Right lung (tissue), 10 donors: ENCODE measurements around the gene ISCU. TPM values are rescaled to one million over a fixed set of nuclear protein-coding genes. Genes with fewer than 3 reads are reported as not detected.

Source experiments
- DNase-seq, 2 donors: peaks; one replicate each; pipeline ENCODE4 v3.0.0-alpha.2; 2013
- long read RNA-seq, 8 donors: transcript quantifications; one replicate each; lab custom pipeline, GENCODE V29; 2026
- polyA plus RNA-seq, 5 donors: library from polyadenylated mRNA; unstranded; fragments of 120-200 nt; gene quantifications; one replicate each; pipeline versions ENCODE4 v1.2.1 to v1.2.3, GENCODE V29; 2013; ENCODE audit warnings: inconsistent platforms in 1 of 5, low replicate concordance in 1 of 5; ENCODE audit not compliant: insufficient read length in 5 of 5, insufficient read depth in 1 of 5

The ISCU gene
- polyA plus RNA-seq: 10 to 100 TPM; 81.7 to 97.7 (median 86.5) TPM
- long read RNA-seq, donor 1, transcript ISCU-201 (5 exons, 994 nt): major isoform, 75 of 106 reads
- long read RNA-seq, donor 1, partial matches to known transcripts: 28 of 106 reads
- long read RNA-seq, donor 1, other reads (novel, unspliced or antisense): 0 of 106 reads
- long read RNA-seq, donor 2, transcript ISCU-201 (5 exons, 994 nt): major isoform, 30 of 39 reads
- long read RNA-seq, donor 2, partial matches to known transcripts: 8 of 39 reads
- long read RNA-seq, donor 2, other reads (novel, unspliced or antisense): 0 of 39 reads
- long read RNA-seq, donor 3, transcript ISCU-201 (5 exons, 994 nt): major isoform, 66 of 80 reads
- long read RNA-seq, donor 3, partial matches to known transcripts: 14 of 80 reads
- long read RNA-seq, donor 3, other reads (novel, unspliced or antisense): 0 of 80 reads
- long read RNA-seq, donor 4, transcript ISCU-201 (5 exons, 994 nt): major isoform, 34 of 56 reads
- long read RNA-seq, donor 4, partial matches to known transcripts: 21 of 56 reads
- long read RNA-seq, donor 4, other reads (novel, unspliced or antisense): 0 of 56 reads
- long read RNA-seq, donor 5, transcript ISCU-201 (5 exons, 994 nt): major isoform, 101 of 138 reads
- long read RNA-seq, donor 5, partial matches to known transcripts: 34 of 138 reads
- long read RNA-seq, donor 5, other reads (novel, unspliced or antisense): 0 of 138 reads
- long read RNA-seq, donor 6, transcript ISCU-201 (5 exons, 994 nt): major isoform, 63 of 93 reads
- long read RNA-seq, donor 6, partial matches to known transcripts: 28 of 93 reads
- long read RNA-seq, donor 6, other reads (novel, unspliced or antisense): 0 of 93 reads
- long read RNA-seq, donor 7, transcript ISCU-201 (5 exons, 994 nt): major isoform, 50 of 59 reads
- long read RNA-seq, donor 7, partial matches to known transcripts: 7 of 59 reads
- long read RNA-seq, donor 7, other reads (novel, unspliced or antisense): 0 of 59 reads
- long read RNA-seq, donor 8, transcript ISCU-201 (5 exons, 994 nt): major isoform, 29 of 35 reads
- long read RNA-seq, donor 8, partial matches to known transcripts: 6 of 35 reads
- long read RNA-seq, donor 8, other reads (novel, unspliced or antisense): 0 of 35 reads

DNA sequence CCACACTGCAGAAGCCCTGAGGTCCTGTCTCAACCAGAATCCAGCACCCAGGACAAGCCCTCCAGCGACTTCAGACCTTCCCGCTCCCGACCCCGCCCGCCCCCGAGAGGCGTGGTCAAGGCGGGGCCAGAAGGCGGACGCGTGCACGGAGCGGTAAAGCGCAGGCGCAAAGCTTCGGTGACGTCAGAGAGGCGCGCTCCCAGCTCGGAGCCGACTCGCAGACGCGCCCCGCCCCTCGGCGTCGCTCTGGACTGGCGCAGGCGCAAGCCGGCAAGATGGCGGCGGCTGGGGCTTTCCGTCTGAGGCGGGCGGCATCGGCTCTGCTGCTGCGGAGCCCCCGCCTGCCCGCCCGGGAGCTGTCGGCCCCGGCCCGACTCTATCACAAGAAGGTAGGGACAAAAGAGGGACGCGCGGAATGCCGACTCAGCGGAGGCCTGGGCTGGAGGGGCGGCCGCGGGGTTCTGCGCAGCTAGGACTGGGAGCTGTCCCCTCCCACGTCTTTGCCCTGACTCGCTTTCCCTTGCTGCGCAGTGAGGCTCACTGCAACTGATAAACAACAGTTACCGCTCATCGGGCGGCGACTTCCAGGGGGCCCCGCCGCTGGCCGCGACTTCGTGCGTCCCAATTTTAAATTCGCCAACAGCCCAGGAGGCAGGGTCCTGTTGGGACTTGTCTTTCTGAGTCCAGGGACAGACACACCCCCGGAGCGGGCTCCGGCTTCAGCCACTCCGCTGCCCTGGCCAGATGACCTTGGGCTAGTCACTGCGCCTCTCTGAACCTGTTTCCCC is at the start of gene ISCU:
TSS of gene ISCU (plus strand) at position 249 of the 788 bp plus-strand sequence. CDS start at position 276, 27 bp downstream.
- peak; percentile 99 for DNase-seq

DNA sequence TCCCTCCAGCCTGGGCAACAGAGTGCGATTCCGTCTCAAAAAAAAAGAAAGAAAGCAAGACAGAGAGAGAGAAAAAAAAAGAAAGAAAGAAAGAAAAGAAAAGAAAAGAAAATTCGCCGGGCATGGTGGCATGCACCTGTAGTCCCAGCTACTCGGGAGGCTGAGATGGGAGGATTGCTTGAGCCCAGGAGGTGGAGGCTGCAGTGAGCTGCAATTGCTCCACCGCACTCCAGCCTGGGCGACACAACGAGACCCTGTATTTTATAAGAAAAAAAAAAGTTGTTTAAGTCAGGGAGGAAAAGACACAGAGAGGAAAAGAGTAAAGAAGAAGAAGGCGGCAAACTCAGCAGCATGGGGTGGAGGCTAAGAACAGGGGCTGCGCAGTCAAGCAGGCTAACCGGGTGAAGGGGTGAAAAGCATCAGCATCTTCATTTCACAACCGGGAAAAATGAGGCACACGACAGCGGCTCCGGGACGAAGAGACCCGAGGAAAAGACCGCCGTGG is 47.9 kb upstream of the ISCU start:
- no peak for DNase-seq

DNA sequence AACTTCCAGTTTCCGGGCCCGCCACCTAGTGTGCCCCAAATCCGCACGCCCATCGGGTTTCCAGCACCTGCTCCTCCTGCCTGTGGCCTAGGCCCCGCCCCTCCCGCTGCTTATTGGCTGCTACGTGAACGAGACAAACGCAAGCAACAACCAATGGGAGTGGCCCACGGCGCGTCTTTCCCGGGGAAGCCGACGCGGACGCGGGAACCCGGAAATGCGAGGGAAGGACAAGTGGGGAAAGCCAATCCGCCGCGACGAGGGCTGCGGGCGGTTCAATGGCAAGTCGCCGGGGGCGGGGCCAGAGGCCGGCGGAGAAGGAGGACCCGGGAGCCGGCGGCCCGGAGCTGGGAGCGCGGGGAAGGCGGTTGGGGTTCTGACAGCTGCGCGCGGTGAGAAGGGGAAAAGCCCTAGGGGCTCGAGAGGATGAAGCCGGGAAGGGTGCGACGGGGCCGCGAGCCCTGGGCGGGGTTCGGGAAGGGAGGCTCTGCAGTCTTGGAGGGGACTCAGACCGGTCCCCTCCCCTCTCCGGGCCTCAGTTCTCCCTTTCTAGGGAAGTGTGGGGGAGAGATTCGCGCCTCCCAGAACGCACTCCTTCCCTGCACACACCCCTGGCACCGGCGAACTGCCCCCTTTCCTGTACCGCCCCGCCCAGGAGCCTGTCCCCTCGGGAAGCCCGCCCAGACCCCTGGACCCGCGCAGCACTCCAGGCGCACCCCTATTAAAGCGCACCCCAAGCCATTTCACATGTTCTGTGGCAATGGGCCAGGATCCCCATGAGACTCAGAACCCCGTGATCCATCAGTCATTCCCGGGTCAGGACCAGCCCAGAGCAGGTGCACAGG is 47.2 kb upstream of the ISCU start, which contains the start of gene FICD:
TSS of gene FICD (plus strand) at position 305 of the 842 bp plus-strand sequence. CDS start 1,696 bp downstream, outside the sequence.
- peak; percentile 97 to 98 for DNase-seq

DNA sequence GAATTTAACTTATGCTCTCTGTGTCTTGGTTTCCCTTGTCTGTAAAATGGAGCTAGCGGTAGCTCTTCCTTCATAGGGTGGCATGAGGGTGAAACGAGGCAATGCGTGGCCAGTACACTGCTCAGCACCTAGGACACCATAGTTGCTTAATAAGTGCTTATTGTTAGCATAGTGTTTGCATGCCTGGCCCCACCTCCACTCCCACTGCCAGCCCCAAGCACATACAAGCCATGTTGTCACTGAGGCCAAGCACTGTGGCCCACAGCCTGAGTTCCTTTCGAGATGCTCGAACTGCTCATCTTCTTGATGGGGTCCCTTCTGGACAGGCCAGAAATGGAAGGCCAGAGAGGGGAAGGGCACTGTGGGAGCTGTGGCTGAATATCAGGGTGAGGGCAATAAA is 46.5 kb upstream of the ISCU start:
- no peak for DNase-seq

DNA sequence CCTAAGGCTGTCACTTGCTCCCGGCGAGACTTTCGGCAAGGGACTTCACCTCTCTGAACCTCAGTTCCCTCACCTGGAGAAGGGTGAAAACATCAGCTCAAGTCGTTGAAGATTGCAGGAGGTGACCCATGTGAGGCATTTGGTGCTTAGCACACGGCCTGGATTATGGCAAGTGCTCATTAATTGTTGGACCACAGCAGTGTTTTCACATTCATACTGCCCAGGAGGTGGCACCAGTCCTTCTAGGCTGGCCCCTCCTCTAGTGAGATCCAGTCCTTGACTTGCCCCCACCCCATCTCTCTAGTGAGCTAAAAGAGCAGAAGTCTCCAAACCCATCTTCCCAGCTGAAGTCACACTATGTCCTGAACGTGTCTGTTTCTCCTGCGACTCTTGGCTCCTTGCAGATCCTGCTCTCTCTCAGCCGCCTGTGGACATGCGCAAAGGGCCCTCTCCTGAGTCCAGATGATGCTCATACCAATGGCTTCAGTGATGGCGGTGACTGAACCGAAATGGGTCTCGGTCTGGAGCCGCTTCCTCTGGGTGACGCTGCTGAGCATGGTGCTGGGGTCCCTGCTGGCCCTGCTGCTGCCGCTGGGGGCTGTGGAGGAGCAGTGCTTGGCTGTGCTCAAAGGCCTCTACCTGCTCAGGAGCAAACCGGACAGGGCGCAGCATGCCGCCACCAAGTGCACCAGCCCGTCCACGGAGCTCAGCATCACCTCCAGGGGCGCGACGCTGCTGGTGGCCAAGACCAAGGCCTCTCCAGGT is 45.7 kb upstream of the ISCU start:
- DNase-seq: no peak

DNA sequence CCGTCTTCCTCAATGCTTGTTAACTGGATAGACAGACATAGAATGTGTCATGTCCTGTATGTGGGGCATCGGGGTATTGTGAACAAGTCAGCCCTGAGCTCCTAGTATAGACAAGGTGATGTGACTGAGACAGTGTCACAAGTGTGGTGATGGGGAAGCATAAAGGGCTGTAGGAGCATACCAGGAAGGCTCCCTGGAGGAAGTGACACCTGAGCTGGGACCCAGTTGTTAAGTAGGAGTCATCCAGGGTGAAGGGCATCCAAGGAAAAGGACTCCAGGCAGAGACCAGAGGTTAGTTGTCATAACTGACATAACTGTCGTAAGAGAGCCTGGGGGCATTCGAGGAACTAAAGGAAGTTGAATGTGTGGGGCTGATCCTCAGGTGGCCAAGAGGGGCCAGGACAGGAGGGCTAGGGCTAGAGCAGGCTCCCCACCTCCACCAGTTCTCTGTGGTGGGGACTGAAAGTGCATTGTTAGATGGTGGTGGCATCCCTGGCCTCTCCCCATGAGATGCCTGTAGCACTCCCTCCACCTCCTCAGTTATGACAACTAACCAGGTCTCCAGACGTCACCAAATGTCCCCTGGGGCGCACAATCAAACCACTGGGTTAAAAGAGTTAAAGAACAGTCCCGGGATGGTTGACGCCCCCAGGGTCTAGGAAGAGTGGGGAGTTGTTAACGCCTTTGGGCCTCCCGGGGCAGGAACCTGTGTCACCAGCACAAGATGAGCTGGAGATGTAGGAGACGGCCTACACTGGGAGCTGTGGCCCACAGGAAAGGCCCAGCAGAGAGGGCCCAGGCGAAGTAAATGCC is 44.9 kb upstream of the ISCU start:
- no peak for DNase-seq

DNA sequence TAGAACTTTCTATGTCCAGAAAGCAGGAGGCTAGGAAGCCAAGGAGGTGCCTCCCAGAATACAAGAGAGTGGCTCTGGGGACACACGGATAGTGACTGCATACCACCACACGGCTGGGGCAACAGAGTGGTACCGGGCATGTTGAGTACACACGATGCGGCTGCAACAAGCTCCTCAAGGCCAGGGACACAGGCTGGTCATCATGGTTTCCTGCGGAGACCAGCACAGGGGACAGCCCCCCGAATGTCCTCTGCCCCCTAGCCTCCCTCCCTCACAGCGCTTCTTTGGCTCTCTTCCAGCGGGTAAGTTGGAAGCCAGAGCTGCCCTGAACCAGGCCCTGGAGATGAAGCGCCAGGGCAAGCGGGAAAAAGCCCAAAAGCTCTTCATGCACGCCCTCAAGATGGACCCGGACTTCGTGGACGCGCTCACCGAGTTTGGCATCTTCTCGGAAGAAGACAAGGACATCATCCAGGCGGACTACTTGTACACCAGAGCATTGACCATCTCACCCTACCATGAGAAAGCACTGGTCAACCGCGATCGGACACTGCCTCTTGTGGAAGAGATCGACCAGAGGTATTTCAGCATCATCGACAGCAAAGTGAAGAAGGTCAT is 44.2 kb upstream of the ISCU start:
- DNase-seq: no peak

DNA sequence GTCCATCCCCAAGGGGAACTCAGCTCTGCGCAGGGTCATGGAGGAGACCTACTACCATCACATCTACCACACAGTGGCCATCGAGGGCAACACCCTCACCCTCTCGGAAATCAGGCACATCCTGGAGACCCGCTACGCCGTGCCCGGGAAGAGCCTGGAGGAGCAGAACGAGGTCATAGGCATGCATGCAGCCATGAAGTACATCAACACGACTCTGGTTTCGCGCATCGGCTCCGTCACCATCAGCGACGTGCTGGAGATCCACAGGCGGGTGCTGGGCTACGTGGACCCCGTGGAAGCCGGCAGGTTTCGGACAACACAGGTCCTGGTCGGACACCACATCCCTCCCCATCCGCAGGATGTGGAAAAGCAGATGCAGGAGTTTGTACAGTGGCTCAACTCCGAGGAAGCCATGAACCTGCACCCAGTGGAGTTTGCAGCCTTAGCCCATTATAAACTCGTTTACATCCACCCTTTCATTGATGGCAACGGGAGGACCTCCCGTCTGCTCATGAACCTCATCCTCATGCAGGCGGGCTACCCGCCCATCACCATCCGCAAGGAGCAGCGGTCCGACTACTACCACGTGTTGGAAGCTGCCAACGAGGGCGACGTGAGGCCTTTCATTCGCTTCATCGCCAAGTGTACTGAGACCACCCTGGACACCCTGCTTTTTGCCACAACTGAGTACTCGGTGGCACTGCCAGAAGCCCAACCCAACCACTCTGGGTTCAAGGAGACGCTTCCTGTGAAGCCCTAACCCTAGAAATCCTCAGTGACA is 43.5 kb upstream of the ISCU start:
- no peak for DNase-seq

DNA sequence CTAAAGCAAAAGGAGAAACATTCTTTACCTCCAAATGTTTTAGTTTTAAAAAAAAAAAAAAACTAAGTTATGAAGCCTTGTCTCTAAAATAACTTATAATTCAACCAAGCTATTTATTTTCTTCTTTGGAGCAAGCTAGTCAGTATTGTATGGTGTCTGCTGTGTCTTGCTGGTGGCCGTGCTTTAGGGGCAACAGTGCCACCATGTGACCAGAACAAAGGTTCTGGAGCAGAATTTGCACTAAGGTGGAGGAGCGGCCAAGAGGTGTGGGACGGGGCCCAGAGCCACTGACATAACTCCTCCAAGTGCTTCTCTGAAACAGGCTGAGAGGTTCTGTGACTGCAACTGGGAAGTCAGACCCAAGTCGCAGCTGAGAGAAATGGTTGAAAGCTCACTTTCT is 42.8 kb upstream of the ISCU start:
- no peak for DNase-seq

DNA sequence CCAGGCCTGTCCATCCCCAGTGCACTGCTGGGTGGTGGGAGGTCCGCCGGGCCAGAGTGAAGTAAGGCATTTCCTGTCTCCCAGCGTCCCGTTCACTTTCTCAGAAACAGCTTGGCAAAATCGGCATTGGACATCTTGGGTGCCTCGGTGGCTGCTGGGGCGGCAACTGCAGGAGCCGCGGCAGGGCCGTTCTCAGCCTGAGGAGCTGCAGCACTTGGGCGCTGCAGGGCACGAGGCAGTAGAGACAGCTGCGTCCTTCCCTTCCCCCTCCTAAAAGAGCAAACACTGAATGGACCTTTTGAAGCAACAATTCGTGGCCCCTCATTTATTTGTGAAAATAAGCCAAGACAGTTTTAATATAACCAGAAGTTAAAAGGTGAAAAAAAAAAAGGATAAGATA is 39.0 kb upstream of the ISCU start:
- DNase-seq: no peak

DNA sequence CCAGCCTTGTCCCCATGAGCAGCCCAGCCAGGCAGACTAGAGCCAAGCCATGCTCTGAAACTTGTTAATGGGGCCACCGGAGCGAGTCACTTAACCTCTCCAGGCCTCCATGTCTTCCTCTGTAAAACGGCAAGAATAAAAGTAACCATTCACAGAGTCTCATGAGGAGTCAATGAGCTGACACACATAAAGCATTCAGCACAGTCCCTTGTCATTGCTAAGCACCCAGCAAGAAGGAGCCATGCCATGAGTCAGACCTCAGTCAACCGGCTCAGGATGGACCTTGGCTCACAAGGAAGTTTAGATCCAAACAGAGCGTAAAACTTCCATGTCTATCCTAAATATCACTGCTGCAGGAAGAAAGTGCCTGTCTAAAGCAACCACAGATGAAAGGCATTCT is 36.7 kb upstream of the ISCU start:
- no peak for DNase-seq

DNA sequence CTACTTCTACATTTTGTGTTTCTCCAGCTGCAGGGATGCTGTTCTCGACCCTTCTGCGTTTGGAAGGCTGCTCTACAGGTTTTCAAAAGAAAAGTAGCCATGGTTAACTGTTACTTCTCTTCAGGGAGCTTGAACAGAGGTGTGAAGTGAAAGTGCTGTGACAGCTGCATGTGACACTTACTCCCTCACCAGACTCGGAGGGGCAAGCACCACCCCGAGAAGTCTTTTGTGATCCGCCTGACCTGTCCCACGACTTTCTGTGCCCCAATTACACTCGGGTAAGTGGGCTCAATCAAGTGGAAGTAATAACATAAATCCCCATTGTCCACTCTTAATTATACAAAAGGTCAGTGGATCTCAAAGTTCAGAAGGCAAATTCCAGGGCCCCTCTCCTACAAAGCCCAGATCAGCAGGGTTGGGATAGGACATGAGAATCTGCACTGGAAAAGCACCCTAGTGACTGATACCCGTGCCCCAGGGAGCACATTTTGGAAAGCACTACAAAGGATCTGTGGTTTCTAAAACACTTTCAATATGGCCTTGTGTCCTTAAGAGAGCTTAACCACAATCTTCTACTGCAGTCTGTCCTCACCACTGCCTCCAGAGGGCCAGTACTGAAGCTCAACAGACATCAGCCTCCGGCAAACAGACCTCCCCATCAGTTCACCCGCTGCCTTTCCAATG is 35.8 kb upstream of the ISCU start:
- no peak for DNase-seq

DNA sequence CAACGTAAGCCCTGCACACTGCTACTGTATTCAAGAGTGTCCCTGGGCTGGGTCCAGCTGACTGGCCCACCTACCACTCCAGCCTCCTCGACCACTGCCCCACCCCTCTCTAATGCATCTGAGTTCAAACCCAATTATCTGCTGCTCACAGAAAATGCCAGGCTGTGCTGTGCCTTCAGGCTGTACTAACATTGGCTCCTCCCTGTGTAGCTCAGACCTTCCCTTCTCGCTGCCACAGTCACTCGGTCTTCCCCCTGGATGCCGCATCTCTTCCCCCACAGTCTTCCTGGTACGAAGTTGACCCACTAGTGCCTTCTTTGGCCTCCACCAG is 35.3 kb upstream of the ISCU start:
- DNase-seq: no peak

DNA sequence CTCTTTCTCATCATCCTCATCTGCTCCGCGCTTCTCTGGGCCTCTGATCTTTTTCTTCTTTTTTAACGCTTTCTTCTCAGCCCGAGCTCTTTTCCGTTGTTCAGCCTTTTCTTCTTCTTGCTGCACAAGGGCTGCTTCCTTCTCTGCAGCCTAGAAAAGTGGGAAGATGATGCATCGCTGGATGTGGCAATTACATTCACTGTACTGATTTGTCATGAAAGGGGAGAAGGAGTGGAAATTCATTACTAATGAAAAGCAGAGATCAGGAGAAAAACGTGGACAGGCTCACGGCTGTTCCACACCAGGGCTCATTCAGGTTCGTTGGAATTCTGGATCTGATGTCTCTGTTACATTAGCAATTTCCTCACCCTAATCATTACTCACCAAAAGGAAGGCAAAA is 32.2 kb upstream of the ISCU start:
- DNase-seq: no peak

DNA sequence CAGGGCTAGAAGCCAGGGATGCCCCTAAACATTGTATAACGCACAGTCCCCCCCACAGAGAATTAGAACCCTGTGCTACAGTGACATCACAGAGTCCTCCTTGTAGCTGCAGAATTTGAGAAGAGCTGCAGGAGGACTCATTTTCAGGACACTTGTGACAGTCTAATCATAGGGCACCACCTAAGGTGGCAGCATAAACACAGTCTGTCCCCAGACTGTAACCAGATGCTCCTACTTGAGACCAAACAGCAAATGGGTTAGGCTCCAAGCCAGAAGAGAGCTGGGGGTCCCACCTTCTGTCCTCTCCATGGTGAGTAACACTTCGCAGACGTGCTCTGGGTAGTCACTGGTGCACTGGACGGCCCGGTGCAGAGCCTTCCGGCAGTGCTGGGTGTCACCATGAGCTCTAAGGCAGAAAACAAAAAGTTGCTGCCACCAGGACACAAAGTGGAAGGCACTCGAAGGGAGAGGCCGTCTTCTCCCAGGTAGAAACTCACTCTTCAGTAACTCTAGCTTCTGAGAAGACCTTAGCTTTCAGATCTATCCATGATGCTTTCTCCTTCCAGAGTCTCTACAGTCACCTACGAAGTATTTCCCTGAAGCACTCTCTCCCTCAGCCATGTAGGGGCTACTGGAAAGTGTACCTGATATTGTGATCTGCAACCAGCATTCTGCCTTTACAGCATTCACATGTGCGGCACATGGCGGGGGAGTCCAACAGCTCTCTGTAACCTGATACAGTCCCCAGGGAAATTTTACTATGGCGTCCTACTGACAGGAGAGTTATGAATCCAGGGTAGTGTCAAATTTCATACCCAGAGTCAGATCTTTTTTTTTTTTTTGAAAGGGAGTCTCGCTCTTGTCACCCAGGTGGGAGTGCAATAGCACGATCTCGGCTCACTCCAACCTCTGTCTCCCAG is 30.2 kb upstream of the ISCU start:
- no peak for DNase-seq
